ENCODE data around the gene CD27. TPM values are rescaled to one million over a fixed set of nuclear protein-coding genes. Genes with fewer than 3 reads are reported as not detected.
A peak's percentile ranks its signal among the peaks of the same experiment; 100 is the strongest.

CD27 gene
- total and polyA plus RNA-seq, 2 of the 13 experiments (the other 11 are each of a cell fraction or from before 2014, with no cell fraction given): 0.12 TPM; not detected in 1

DNA sequence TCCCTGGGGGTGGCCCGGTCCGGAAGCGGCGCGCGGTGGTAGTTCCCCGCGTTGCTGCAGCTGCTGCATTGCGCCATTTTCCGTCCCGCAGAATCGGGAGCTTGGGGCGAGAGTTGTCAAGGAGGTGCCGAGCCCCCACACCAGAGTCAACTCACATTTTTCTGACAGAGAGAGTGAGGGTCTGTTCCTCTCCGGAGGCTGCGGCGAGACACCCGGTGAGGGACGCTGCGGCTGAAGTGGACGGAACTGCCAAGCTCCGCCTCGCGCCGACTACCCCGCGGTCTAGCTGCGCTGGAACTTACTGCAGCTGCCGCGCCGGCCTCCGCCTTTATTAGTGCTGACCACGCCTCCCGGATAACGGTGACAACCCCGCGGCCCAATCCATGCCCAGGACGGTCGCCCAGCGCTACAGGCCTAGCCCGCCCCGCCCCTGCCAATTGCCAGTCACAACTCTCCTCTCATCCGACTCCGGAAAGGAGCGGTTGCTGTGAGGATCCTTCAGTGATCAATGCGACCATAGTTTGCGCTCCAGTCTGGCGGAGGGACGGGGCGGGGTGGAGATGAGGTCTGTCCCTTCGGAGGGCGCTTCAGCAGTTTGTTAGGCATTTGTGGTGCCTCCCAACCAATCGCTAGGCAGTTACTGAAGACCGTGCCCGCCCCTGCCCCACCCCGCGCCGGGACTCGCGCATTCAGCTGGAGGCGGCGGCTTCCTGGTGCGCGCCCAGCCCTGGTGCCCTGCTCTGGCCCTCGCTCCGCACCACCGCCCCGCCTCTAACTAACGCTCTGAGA lies 25.8 kb downstream of the CD27 start, which contains the start of gene VAMP1 (continued):
- TF ChIP-seq, protein P1, sequence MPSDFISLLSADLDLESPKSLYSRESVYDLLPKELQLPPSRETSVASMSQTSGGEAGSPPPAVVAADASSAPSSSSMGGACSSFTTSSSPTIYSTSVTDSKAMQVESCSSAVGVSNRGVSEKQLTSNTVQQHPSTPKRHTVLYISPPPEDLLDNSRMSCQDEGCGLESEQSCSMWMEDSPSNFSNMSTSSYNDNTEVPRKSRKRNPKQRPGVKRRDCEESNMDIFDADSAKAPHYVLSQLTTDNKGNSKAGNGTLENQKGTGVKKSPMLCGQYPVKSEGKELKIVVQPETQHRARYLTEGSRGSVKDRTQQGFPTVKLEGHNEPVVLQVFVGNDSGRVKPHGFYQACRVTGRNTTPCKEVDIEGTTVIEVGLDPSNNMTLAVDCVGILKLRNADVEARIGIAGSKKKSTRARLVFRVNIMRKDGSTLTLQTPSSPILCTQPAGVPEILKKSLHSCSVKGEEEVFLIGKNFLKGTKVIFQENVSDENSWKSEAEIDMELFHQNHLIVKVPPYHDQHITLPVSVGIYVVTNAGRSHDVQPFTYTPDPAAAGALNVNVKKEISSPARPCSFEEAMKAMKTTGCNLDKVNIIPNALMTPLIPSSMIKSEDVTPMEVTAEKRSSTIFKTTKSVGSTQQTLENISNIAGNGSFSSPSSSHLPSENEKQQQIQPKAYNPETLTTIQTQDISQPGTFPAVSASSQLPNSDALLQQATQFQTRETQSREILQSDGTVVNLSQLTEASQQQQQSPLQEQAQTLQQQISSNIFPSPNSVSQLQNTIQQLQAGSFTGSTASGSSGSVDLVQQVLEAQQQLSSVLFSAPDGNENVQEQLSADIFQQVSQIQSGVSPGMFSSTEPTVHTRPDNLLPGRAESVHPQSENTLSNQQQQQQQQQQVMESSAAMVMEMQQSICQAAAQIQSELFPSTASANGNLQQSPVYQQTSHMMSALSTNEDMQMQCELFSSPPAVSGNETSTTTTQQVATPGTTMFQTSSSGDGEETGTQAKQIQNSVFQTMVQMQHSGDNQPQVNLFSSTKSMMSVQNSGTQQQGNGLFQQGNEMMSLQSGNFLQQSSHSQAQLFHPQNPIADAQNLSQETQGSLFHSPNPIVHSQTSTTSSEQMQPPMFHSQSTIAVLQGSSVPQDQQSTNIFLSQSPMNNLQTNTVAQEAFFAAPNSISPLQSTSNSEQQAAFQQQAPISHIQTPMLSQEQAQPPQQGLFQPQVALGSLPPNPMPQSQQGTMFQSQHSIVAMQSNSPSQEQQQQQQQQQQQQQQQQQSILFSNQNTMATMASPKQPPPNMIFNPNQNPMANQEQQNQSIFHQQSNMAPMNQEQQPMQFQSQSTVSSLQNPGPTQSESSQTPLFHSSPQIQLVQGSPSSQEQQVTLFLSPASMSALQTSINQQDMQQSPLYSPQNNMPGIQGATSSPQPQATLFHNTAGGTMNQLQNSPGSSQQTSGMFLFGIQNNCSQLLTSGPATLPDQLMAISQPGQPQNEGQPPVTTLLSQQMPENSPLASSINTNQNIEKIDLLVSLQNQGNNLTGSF (CRISPR knock-in tag; IDR thresholded peaks at IDR 0.05): no peak
- TF ChIP-seq ZNF816 (CRISPR knock-in tag; IDR thresholded peaks at IDR 0.05; ENCODE audit: borderline replicate concordance): peak; percentile 58; the same call in 1 of the 2 replicates
- TF ChIP-seq ZNF510 (CRISPR knock-in tag; IDR thresholded peaks at IDR 0.05; ENCODE audit: low read depth): no peak
- TF ChIP-seq ZNF652 (CRISPR knock-in tag; IDR thresholded peaks at IDR 0.05; ENCODE audit: borderline replicate concordance, low read depth): no peak
- 0 out of 2 replicates have a peak, but pooled peaks have one; percentile 19 for TF ChIP-seq RXRB (CRISPR knock-in tag; IDR thresholded peaks at IDR 0.05; ENCODE audit: borderline replicate concordance)
- no peak for TF ChIP-seq ZNF207 (IDR thresholded peaks at IDR 0.05; ENCODE audit: borderline replicate concordance)
- TF ChIP-seq ZNF460 (CRISPR knock-in tag; IDR thresholded peaks at IDR 0.05; ENCODE audit: borderline replicate concordance): no peak
- TF ChIP-seq, protein P2, sequence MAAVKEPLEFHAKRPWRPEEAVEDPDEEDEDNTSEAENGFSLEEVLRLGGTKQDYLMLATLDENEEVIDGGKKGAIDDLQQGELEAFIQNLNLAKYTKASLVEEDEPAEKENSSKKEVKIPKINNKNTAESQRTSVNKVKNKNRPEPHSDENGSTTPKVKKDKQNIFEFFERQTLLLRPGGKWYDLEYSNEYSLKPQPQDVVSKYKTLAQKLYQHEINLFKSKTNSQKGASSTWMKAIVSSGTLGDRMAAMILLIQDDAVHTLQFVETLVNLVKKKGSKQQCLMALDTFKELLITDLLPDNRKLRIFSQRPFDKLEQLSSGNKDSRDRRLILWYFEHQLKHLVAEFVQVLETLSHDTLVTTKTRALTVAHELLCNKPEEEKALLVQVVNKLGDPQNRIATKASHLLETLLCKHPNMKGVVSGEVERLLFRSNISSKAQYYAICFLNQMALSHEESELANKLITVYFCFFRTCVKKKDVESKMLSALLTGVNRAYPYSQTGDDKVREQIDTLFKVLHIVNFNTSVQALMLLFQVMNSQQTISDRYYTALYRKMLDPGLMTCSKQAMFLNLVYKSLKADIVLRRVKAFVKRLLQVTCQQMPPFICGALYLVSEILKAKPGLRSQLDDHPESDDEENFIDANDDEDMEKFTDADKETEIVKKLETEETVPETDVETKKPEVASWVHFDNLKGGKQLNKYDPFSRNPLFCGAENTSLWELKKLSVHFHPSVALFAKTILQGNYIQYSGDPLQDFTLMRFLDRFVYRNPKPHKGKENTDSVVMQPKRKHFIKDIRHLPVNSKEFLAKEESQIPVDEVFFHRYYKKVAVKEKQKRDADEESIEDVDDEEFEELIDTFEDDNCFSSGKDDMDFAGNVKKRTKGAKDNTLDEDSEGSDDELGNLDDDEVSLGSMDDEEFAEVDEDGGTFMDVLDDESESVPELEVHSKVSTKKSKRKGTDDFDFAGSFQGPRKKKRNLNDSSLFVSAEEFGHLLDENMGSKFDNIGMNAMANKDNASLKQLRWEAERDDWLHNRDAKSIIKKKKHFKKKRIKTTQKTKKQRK (IDR thresholded peaks at IDR 0.05; ENCODE audit: low read length): no peak
- TF ChIP-seq ZNF839 (CRISPR knock-in tag; IDR thresholded peaks at IDR 0.05; ENCODE audit: borderline replicate concordance): peak; percentile 49; the same call in 1 of the 2 replicates
- peak; percentile 59; the same call in 1 of the 2 replicates for TF ChIP-seq ZC3H4 (CRISPR knock-in tag; IDR thresholded peaks at IDR 0.05; ENCODE audit: borderline replicate concordance)
- no peak for TF ChIP-seq EHMT2 (IDR thresholded peaks at IDR 0.05; ENCODE audit: borderline replicate concordance, low read depth, low read length)
- TF ChIP-seq MAFF (IDR thresholded peaks at IDR 0.05; ENCODE audit: low read depth, low read length): peak; percentile 8; the same call in 1 of the 2 replicates
- peak; percentile 61; the same call in 1 of the 2 replicates for TF ChIP-seq RFXANK (CRISPR knock-in tag; IDR thresholded peaks at IDR 0.05)
- TF ChIP-seq MYNN (CRISPR knock-in tag; IDR thresholded peaks at IDR 0.05; ENCODE audit: low read depth): peak; percentile 65; the same call in 1 of the 2 replicates
- peak; percentile 33 for TF ChIP-seq BCL6 (CRISPR knock-in tag; IDR thresholded peaks at IDR 0.05)
- TF ChIP-seq HMG20B (CRISPR knock-in tag; conservative IDR thresholded peaks at IDR 0.05): no peak; the same call in 1 of the 2 replicates
- TF ChIP-seq, protein P3, sequence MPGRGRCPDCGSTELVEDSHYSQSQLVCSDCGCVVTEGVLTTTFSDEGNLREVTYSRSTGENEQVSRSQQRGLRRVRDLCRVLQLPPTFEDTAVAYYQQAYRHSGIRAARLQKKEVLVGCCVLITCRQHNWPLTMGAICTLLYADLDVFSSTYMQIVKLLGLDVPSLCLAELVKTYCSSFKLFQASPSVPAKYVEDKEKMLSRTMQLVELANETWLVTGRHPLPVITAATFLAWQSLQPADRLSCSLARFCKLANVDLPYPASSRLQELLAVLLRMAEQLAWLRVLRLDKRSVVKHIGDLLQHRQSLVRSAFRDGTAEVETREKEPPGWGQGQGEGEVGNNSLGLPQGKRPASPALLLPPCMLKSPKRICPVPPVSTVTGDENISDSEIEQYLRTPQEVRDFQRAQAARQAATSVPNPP (CRISPR knock-in tag; IDR thresholded peaks at IDR 0.05): peak; percentile 77; the same call in 1 of the 2 replicates
- no peak for TF ChIP-seq ZNF724P (CRISPR knock-in tag; IDR thresholded peaks at IDR 0.05; ENCODE audit: borderline replicate concordance)
- no peak for TF ChIP-seq ZNF121 (CRISPR knock-in tag; IDR thresholded peaks at IDR 0.05)
- no peak for TF ChIP-seq BRD4 (CRISPR knock-in tag; IDR thresholded peaks at IDR 0.05)
